HG03025 (cell line): ENCODE data around the gene STX18.

Experiments used
- ATAC-seq: cut with Tn5 transposase; IDR thresholded peaks from one replicate; pipeline ENCODE4 v1.9.1; 2021; ENCODE audit warnings: mild to moderate bottlenecking, moderate library complexity; ENCODE audit not compliant: unreplicated experiment, low FRiP score

Gene STX18

GRCh38 chr4:4388836-4389575, 152.8 kb downstream of the STX18 start:
- no peak for ATAC-seq

- no peak for ATAC-seq
These were observed 153.5 kb downstream of the STX18 start for GRCh38 chr4:4388311-4388790.

GRCh38 chr4:4387531-4388310, 154.1 kb downstream of the STX18 start:
- ATAC-seq = no peak

- no peak for ATAC-seq
These were observed 155.0 kb downstream of the STX18 start, which contains the start of gene NSG1 for GRCh38 chr4:4386736-4387392. TSS of gene NSG1 (plus strand) at chr4:4387102. CDS start at chr4:4387630, 528 bp downstream.

GRCh38 chr4:4386296-4386735, 155.5 kb downstream of the STX18 start:
- ATAC-seq = no peak

- ATAC-seq = no peak
These were observed 156.0 kb downstream of the STX18 start for GRCh38 chr4:4385729-4386295.

- no peak for ATAC-seq
These were observed 157.0 kb downstream of the STX18 start for GRCh38 chr4:4384837-4385236.

- no peak for ATAC-seq
These were observed 158.8 kb downstream of the STX18 start for GRCh38 chr4:4383085-4383484.

- no peak for ATAC-seq
These were observed 162.2 kb downstream of the STX18 start for GRCh38 chr4:4379540-4380087.

- ATAC-seq = no peak
These were observed 164.0 kb downstream of the STX18 start for GRCh38 chr4:4377732-4378460.

- no peak for ATAC-seq
These were observed 164.7 kb downstream of the STX18 start for GRCh38 chr4:4377191-4377590.

GRCh38 chr4:4376074-4376473, 165.8 kb downstream of the STX18 start:
- no peak for ATAC-seq

- ATAC-seq = no peak
These were observed 167.3 kb downstream of the STX18 start for GRCh38 chr4:4374388-4375098.
